ENCODE measurements around the gene IFNAR2. TPM values are rescaled to one million over a fixed set of nuclear protein-coding genes. Genes with fewer than 3 reads are reported as not detected.
A peak's percentile ranks its signal among the peaks of the same experiment; 100 is the strongest.
"Not testable (repeated sequence)": the region's sequence is repeated elsewhere in the genome, so short reads cannot be mapped to it uniquely, and the experiment has no call there.

IFNAR2 gene
- total RNA-seq, 4 donors from 2014 or later = 6.6 to 13.2 (median 9.7) TPM

GRCh38 chr21:33240404-33240803 is 10.7 kb downstream of the IFNAR2 start:
- peak overlapping the region in 1 of 4 donors; percentile 17 for H3K27ac ChIP-seq
- DNase-seq = no peak
- H3K4me3 ChIP-seq = no peak overlapping the region
- no peaks in the 10 kb centered on the region for H3K27me3 ChIP-seq
- peaks cover 0 to 7% (median 0%) of the 10 kb centered on the region in 3 donors for H3K36me3 ChIP-seq
- no peak for TF ChIP-seq CTCF (IDR thresholded peaks at IDR 0.05)
- TF ChIP-seq POLR2A (IDR thresholded peaks at IDR 0.05) = no peak
- H3K4me1 ChIP-seq = peaks cover 0 to 13% (median 4%) of the 10 kb centered on the region in 4 donors
- H3K9me3 ChIP-seq = no peaks in the 10 kb centered on the region

DNA sequence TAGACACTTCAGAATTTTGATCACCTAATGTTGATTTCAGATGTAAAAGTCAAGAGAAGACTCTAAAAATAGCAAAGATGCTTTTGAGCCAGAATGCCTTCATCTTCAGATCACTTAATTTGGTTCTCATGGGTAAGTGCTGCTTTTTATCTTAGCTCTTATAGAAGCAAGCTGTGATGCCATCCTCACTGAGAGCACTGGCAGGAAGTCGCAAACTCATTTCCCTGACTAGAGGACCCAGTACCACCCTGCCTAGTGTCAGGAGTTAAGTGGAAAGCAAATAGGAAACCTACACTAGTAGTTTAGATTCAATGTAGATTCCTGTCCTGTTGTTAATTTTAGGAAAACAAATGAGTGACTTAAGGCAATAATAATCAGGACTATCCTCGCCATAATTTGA is 12.1 kb downstream of the IFNAR2 start:
- H3K4me1 ChIP-seq = peaks cover 0 to 13% (median 4%) of the 10 kb centered on the region in 4 donors
- no peak for DNase-seq

GRCh38 chr21:33242846-33243245 is 13.1 kb downstream of the IFNAR2 start:
- not testable (repeated sequence) for H3K4me3 ChIP-seq, H3K27ac ChIP-seq, H3K27me3 ChIP-seq, H3K9me3 ChIP-seq, DNase-seq
- Histone ChIP-seq H3K36me3 (peaks cover 0 to 29% (median 0%) of the 10 kb centered on the region in 3 donors), H3K4me1 (peaks cover 0 to 13% (median 6%) of the 10 kb centered on the region in 4 donors)

More for the DNA sequence above, 12.1 kb downstream of the IFNAR2 start:
- no peaks in the 10 kb centered on the region for H3K9me3 ChIP-seq
- peaks cover 0 to 20% (median 0%) of the 10 kb centered on the region in 3 donors for H3K36me3 ChIP-seq
- H3K27ac ChIP-seq = no peak overlapping the region
- H3K27me3 ChIP-seq = no peaks in the 10 kb centered on the region
- no peak for TF ChIP-seq CTCF (IDR thresholded peaks at IDR 0.05)
- no peak for TF ChIP-seq POLR2A (IDR thresholded peaks at IDR 0.05)
- H3K4me3 ChIP-seq = no peak overlapping the region

GRCh38 chr21:33244082-33244778 is 14.5 kb downstream of the IFNAR2 start:
- Histone ChIP-seq H3K27me3 (no peaks in the 10 kb centered on the region), H3K9me3 (no peaks in the 10 kb centered on the region), H3K27ac (peak overlapping the region in 2 of 4 donors; percentile 10 to 39), H3K4me3 (no peak overlapping the region), H3K36me3 (peaks cover 0 to 40% (median 0%) of the 10 kb centered on the region in 3 donors), H3K4me1 (peaks cover 0 to 13% (median 4%) of the 10 kb centered on the region in 4 donors)
- TF ChIP-seq CTCF (IDR thresholded peaks at IDR 0.05) = no peak
- TF ChIP-seq POLR2A (IDR thresholded peaks at IDR 0.05) = no peak
- DNase-seq = no peak

DNA sequence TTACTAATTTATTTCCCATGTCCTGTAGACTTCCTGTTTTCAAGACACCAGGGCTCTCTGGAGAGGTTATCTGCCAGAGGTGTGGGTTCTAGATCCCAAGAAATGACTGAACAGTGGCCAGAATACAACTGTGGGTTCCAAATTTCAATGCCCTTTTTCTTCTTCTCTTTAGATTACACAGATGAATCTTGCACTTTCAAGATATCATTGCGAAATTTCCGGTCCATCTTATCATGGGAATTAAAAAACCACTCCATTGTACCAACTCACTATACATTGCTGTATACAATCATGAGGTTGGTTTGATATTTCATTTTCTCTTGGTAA is 15.0 kb downstream of the IFNAR2 start:
- peaks cover 0 to 45% (median 0%) of the 10 kb centered on the region in 3 donors for H3K36me3 ChIP-seq
- DNase-seq = no peak

More for the DNA sequence above, 15.0 kb downstream of the IFNAR2 start:
- H3K9me3 ChIP-seq = no peaks in the 10 kb centered on the region
- H3K27ac ChIP-seq = peak overlapping the region in 2 of 4 donors; percentile 10 to 39
- H3K4me3 ChIP-seq = no peak overlapping the region
- H3K4me1 ChIP-seq = peaks cover 0 to 13% (median 2%) of the 10 kb centered on the region in 4 donors
- TF ChIP-seq CTCF (IDR thresholded peaks at IDR 0.05) = no peak
- TF ChIP-seq POLR2A (IDR thresholded peaks at IDR 0.05) = no peak
- no peaks in the 10 kb centered on the region for H3K27me3 ChIP-seq

Data from Peyer's patch (tissue), 4 donors.